DMS53 treated with DMSO at 0.1 percent for 48 hours (cell line): ENCODE results near the gene ITGA4.

Experiments
- DNase-seq: peaks from one replicate; lab custom pipeline; 2025; ENCODE audit not compliant: unreplicated experiment; lab: John Stamatoyannopoulos, UW

Gene ITGA4

DNA sequence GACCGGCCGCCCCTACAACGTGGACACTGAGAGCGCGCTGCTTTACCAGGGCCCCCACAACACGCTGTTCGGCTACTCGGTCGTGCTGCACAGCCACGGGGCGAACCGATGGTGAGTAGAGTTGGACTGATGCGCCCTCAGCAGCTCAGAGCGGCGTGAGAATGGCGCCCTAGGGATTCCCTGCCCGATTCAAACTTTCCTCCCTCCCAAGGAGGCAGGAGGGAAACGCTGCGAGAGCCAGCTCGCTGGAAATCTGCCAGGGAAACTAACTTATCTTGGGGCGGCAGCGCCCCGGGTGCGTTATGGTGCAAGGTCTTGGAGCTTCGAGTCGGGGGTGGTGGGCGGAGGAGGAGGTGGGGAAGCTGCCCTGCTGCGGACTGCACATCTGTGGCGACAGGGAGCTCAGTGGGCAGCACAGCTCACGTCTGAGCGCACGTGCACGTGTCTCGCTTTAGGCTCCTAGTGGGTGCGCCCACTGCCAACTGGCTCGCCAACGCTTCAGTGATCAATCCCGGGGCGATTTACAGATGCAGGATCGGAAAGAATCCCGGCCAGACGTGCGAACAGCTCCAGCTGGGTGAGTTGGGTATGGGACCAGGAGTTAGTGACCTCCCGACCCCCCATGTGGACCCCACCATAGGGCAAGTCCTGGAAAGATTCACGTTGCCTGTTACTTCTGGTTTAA lies 697 bp downstream of the ITGA4 start:
- DNase-seq: peak; percentile 22

- DNase-seq: no peak
Measured at GRCh38 chr2:181458871-181459270, 1.7 kb downstream of the ITGA4 start.

DNA sequence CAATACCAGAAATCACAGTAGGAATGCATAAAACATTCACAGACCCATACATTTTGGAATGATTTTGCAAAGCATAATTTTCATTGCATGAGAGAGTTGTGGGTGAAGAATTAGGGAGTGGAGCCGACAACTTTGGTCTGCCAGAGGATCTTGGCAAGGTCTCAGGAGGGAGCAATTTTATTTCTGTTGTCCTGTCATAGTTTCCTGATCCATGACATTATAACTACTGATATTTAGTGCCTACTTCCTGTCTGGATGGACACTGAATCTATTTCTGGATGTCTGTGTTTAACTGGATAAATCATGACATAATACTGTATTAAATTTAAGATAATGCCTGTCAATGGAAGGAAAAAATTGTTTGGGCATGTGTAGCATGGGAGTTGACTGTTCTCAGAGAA lies 2.4 kb downstream of the ITGA4 start:
- no peak for DNase-seq

GRCh38 chr2:181461056-181461997 lies 4.1 kb downstream of the ITGA4 start:
- no peak for DNase-seq

- DNase-seq: no peak
Measured at GRCh38 chr2:181462033-181462432, 4.8 kb downstream of the ITGA4 start.

GRCh38 chr2:181463588-181463987 lies 6.4 kb downstream of the ITGA4 start:
- no peak for DNase-seq

GRCh38 chr2:181464966-181465365 lies 7.8 kb downstream of the ITGA4 start:
- no peak for DNase-seq

GRCh38 chr2:181465676-181466375 lies 8.6 kb downstream of the ITGA4 start:
- no peak for DNase-seq

GRCh38 chr2:181466661-181467576 lies 9.7 kb downstream of the ITGA4 start:
- DNase-seq: peak; percentile 44

DNA sequence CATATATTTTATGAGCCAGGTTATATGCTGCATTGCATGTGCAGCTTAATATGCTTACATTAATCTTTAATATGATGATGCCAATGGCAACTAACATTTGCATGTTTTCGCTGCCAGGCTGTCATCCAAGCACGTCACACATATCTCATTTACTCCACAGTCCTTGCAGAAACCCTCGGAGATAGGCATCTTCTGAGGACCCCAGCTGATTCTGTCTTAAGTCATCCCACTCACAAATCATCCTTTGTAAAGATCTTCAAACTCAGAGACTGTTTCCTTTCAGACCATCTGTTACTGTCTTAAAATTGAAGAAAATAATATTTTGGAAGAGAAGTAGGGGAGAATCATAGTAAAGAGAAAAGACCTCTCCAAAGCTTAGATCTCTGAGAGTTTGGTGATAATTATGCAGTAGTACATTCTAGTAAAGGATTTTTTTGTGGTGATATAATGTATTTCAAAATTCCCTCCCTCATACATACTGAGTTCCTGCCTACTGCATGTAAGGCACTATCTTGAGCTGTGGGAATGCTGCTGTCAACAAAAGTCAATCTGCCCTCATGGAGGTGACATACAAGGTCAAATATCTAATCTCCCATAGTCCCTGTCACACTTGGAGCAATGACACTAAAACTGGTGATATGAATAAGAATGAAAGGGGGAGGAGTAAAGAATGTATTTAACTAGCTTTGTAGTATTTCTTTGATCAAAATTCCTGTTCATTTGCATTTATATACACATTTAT lies 11.0 kb downstream of the ITGA4 start:
- DNase-seq: no peak

DNA sequence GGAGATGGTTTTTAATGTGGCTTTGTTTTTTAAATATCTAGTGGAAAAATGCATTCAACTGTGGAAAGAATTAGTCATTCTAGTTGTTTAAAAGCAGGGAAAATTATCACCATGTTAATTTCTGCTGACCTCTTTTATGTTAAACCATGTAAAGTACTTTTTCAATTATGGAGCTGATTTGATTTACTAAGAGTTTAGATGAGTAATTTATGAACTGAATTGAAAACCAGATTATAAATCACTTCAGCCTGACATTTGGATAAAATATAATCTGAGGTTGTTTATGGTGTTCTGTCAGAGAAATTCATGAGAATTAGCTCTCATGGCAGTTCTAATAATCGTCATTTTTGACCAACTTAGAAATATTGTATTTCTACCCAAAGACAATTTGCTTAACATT lies 11.6 kb downstream of the ITGA4 start:
- DNase-seq: no peak

DNA sequence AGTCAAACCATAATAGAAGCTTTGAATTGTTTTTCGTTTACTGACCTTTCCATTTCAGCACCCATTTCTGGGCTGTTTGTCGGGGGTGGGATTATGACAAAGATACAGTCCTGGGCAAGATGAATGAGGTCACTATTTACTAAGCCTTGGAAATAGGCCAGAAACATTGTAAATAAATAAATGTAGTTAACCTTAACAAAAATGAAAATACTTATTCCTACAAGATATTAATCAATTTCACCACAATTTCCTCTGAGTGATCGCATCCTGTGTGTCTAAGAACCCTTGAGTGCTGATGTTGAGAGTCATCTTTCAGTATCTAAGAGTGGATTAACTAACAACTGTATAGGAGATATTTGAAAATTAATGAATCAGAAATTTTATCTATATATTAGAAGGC lies 14.0 kb downstream of the ITGA4 start:
- DNase-seq: peak; percentile 81

DNA sequence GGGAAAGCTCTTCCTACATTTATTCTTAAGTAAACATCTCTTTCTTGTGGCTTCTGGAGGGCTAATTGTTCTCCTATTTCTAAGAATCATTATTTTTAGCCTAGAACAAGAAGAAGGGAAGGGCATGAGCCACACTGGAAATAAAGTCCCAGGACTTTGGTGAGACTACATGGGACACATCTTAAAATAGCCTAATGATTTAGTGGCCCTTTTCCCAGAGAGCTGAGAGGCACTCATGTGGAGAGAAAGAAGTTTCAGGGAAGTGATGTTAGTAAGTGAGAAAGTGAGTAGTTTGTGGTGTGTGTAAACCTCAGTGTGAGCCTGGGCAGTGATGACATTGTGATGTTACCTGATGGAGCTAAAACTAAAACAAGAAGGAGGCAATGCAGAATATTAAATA lies 14.6 kb downstream of the ITGA4 start:
- peak; percentile 91 for DNase-seq

DNA sequence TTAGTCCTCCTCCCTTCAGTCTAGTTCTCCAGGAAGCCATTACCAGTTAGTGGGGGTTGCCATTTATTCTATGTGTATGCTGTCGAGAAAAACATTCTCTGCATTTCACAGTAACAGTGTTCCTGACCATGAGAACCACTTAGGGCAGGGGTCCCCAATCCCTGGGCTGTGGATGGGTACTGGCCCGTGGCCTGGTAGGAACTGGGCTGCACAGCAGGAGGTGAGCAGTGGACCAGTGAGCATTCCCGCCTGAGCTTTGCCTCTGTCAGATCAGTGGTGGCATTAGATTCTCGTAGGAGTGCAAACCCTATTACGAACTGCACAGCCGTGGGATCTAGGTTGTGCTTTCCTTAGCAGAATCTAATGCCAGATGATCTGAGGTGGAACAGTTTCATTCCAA lies 15.8 kb downstream of the ITGA4 start:
- no peak for DNase-seq

DNA sequence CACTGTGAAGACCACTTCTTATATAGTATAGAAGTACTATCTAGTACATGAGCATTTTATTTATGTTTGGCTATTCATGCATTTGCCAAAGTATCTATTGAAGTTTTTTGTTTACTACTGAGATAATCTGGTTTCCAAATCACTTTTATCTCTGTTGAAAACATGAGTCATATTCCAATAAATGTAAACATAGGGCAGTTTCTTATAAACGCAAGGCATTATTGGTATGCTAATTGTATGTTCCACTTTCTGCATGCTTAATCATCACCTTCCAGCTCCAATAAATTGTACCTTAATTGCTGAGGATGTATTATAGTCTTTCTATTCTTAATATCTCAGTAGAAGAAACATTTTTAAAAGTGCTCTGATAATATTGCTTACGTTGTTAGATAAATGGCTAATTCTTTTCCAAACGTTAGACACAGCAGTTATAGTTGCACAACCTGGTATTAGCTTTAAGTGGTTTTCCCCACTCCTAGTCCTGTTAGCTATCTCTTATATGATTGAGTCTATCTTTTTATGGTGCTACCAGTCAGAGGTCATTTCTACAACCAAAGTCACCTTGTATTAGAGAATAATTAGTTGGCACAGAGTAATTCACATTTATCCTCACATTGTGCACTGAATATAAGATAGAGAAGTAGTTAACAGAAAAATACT lies 17.2 kb downstream of the ITGA4 start:
- no peak for DNase-seq

- no peak for DNase-seq
Measured at GRCh38 chr2:181483211-181483610, 26.0 kb downstream of the ITGA4 start.

- DNase-seq: no peak
Measured at GRCh38 chr2:181483876-181484275, 26.7 kb downstream of the ITGA4 start.

GRCh38 chr2:181484851-181485637 lies 27.9 kb downstream of the ITGA4 start:
- no peak for DNase-seq

- no peak for DNase-seq
Measured at GRCh38 chr2:181485638-181485946, 28.4 kb downstream of the ITGA4 start.
